Liver (tissue), 9 donors: ENCODE measurements around the gene FXYD2. TPM values are rescaled to one million over a fixed set of nuclear protein-coding genes. Genes with fewer than 3 reads are reported as not detected.

Experiments used
- DNase-seq: peaks from one replicate; pipeline ENCODE4 v3.0.0-alpha.2; 2017; ENCODE audit warnings: low spot score
- H3K27ac ChIP-seq, 2 donors: one replicate each; pipeline ENCODE4 v1.7.0; 2013; ENCODE audit warnings: inconsistent platforms in 2 of 2, low read length in 2 of 2, control low read depth in 1 of 2, low read depth in 1 of 2, mild to moderate bottlenecking in 1 of 2
- H3K27me3 ChIP-seq, 4 donors: one replicate each; pipeline versions ENCODE4 v1.6.1 to v1.7.0; 2013; ENCODE audit warnings: low read length in 3 of 4, inconsistent platforms in 1 of 4, mild to moderate bottlenecking in 1 of 4, moderate library complexity in 1 of 4; ENCODE audit not compliant: control insufficient read depth in 4 of 4, insufficient read depth in 4 of 4
- H3K36me3 ChIP-seq, 4 donors: one replicate each; pipeline versions ENCODE4 v1.6.1 to v1.7.0; 2013; ENCODE audit warnings: low read length in 3 of 4, mild to moderate bottlenecking in 3 of 4, low read depth in 1 of 4, moderate library complexity in 1 of 4; ENCODE audit not compliant: control insufficient read depth in 4 of 4, insufficient read depth in 3 of 4
- H3K4me1 ChIP-seq, 4 donors: one replicate each; pipeline versions ENCODE4 v1.6.1 to v1.7.0; 2013; ENCODE audit warnings: low read length in 3 of 4, mild to moderate bottlenecking in 3 of 4, moderate library complexity in 1 of 4; ENCODE audit not compliant: control insufficient read depth in 4 of 4, insufficient read depth in 4 of 4
- H3K4me3 ChIP-seq, 3 donors: one replicate each; pipeline versions ENCODE4 v1.6.1 to v1.7.0; 2013; ENCODE audit warnings: low read length in 3 of 3, control low read depth in 1 of 3, low read depth in 1 of 3, mild to moderate bottlenecking in 1 of 3
- H3K9ac ChIP-seq, 2 donors: one replicate each; pipeline ENCODE4 v1.7.0; 2013; ENCODE audit warnings: low read length in 2 of 2, mild to moderate bottlenecking in 2 of 2, moderate library complexity in 2 of 2, control low read depth in 1 of 2, low read depth in 1 of 2
- H3K9me3 ChIP-seq, 4 donors: one replicate each; pipeline versions ENCODE4 v1.6.1 to v1.7.0; 2013; ENCODE audit warnings: low read length in 3 of 4; ENCODE audit not compliant: control insufficient read depth in 4 of 4
- EGR1 ChIP-seq, 2 donors: IDR thresholded peaks; 2 replicates each; pipeline ENCODE4 v1.6.1; 2016 to 2018; ENCODE audit warnings: antibody characterized with exemption in 2 of 2, low read depth in 2 of 2
- FOXA1 ChIP-seq: IDR thresholded peaks from 2 replicates; pipeline ENCODE4 v1.6.1; 2016; ENCODE audit warnings: antibody characterized with exemption
- FOXA2 ChIP-seq: IDR thresholded peaks from 2 replicates; pipeline ENCODE4 v1.6.1; 2016; ENCODE audit warnings: antibody characterized with exemption
- GABPA ChIP-seq, 2 donors: IDR thresholded peaks in 1 of 2; conservative IDR thresholded peaks in 1 of 2; 2 replicates each; pipeline ENCODE4 v1.6.1; 2016; ENCODE audit warnings: antibody characterized with exemption in 2 of 2, mild to moderate bottlenecking in 1 of 2, moderate library complexity in 1 of 2
- HNF4A ChIP-seq, 2 donors: conservative IDR thresholded peaks; 2 replicates each; pipeline ENCODE4 v1.6.1; 2016; ENCODE audit warnings: antibody characterized with exemption in 2 of 2, mild to moderate bottlenecking in 2 of 2
- HNF4G ChIP-seq: IDR thresholded peaks from 2 replicates; pipeline ENCODE4 v1.6.1; 2016; ENCODE audit warnings: antibody characterized with exemption
- JUND ChIP-seq, 2 donors: IDR thresholded peaks; 2 replicates each; pipeline ENCODE4 v1.6.1; 2016; ENCODE audit warnings: antibody characterized with exemption in 2 of 2
- NR2F2 ChIP-seq: IDR thresholded peaks from 2 replicates; pipeline ENCODE4 v1.6.1; 2016; ENCODE audit warnings: antibody characterized with exemption
- RAD21 ChIP-seq, 2 donors: IDR thresholded peaks; 2 replicates each; pipeline ENCODE4 v1.6.1; 2016; ENCODE audit warnings: antibody characterized with exemption in 2 of 2, mild to moderate bottlenecking in 2 of 2
- RXRA ChIP-seq, 2 donors: IDR thresholded peaks; 2 replicates each; pipeline ENCODE4 v1.6.1; 2017 to 2018; ENCODE audit warnings: antibody characterized with exemption in 2 of 2, mild to moderate bottlenecking in 1 of 2
- SP1 ChIP-seq: IDR thresholded peaks from 2 replicates; pipeline ENCODE4 v1.6.1; 2018; ENCODE audit warnings: antibody characterized with exemption, mild to moderate bottlenecking
- TAF1 ChIP-seq: conservative IDR thresholded peaks from 2 replicates; pipeline ENCODE4 v1.6.1; 2016; ENCODE audit warnings: antibody characterized with exemption, mild to moderate bottlenecking
- YY1 ChIP-seq: IDR thresholded peaks from 2 replicates; pipeline ENCODE4 v1.6.1; 2016; ENCODE audit warnings: antibody characterized with exemption, mild to moderate bottlenecking
- WGBS: extraction: QIAGEN DNeasy Blood & Tissue Kit; methylation state at CpG from one replicate; pipeline ENCODE4 v1.1.7; 2013; 5-methylcytosine and 5-hydroxymethylcytosine counted together
- polyA plus RNA-seq, 2 donors: library from polyadenylated mRNA; stranded (reverse) in 1 of 2; unstranded in 1 of 2; fragments of 200-250 nt in 1 of 2; fragments of >200 nt in 1 of 2; fragmentation: Nextera tagmentation in 1 of 2; extraction: Ambion mirVana in 1 of 2; gene quantifications; one replicate each; pipeline versions ENCODE4 v1.2.1 to v1.2.3, GENCODE V29; 2013 to 2015
- total RNA-seq, 2 donors: library from RNA; depleted of rRNA; stranded (reverse); fragments of >200 nt; gene quantifications; one replicate each; pipeline ENCODE4 v1.2.3, GENCODE V29; 2014
- TF ChIP-seq, protein P1 (sequence below): IDR thresholded peaks from 2 replicates; pipeline ENCODE4 v1.6.1; 2016; ENCODE audit warnings: antibody characterized with exemption
- TF ChIP-seq, protein P2 (sequence below): IDR thresholded peaks from 2 replicates; pipeline ENCODE4 v1.6.1; 2016; ENCODE audit warnings: antibody characterized with exemption
- TF ChIP-seq, protein P3 (sequence below): IDR thresholded peaks from 2 replicates; pipeline ENCODE4 v1.6.1; 2016; ENCODE audit warnings: antibody characterized with exemption, mild to moderate bottlenecking
- TF ChIP-seq, protein P4 (sequence below): fragments of 150-350 bp; IDR thresholded peaks from 2 replicates; pipeline ENCODE4 v1.5.1; 2017; ENCODE audit warnings: improper control_type of control experiment, low read depth, low read length; ENCODE audit not compliant: missing input control
- TF ChIP-seq, protein P5 (sequence below): IDR thresholded peaks from 2 replicates; pipeline ENCODE4 v1.6.1; 2016; ENCODE audit warnings: antibody characterized with exemption
- donor health status: healthy.
- donor health status: healthy.
- donor health status: healthy.
- donor health status: healthy.
- donor health status: healthy.

Gene FXYD2
- total and polyA plus RNA-seq, 4 donors: 20.2 to 105 (median 41.8) TPM

DNA sequence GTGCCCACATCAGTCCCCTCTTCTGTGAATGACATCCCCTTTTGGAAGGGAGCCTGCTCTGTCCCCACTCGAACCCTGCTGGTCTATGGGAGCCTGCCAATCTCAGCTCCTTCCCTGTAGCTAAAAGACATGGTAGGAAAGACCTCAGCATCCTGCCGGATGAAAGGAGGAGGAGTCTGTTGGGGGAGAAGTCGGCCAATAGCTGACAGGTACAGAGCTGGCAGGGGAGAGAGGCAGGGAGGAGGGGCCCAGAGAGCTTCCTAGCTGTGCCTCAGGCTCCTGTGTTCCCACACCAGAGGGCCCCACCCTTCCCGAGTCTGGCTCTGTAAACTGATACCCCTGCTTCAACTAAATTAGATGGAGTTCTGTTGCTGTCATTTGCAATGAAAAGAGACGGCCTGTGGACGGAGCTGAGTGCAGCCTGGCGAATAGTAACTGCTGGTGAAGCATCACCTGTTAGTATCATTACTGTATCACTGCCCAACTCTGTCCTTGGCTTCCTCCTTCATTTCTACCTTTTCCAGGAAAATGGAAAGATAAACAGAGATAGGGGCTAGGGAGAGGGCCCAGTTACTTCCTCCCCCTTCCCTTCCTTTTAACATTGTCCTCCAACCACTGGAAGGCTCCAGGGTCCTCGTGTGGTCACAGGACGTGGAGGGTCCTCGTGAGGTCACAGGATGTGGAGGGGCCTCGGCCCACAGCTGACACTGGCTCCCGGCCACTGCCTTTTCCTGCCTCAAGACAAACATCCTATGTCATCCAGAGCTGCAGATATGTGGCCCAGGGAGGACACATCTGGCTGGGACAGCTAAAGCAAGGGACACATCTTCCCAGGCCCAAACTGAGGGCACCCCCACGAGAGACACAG lies 36.8 kb upstream of the FXYD2 start:
- Histone ChIP-seq H3K4me3 (no peak overlapping the region), H3K27ac (peak overlapping the region; percentile 55 to 59), H3K27me3 (no peaks in the 10 kb centered on the region), H3K4me1 (peaks cover 0 to 5% (median 0%) of the 10 kb centered on the region in 4 donors), H3K36me3 (no peaks in the 10 kb centered on the region), H3K9ac (no peak overlapping the region), H3K9me3 (no peaks in the 10 kb centered on the region)
- TF ChIP-seq TAF1: no peak
- TF ChIP-seq SP1: peak; percentile 13
- TF ChIP-seq RXRA (IDR thresholded peaks at IDR 0.05): peak; percentile 22 to 27
- TF ChIP-seq NR2F2: peak; percentile 81
- 55% methylated on average over 13 of the region's 13 CpGs for WGBS
- DNase-seq: no peak

DNA sequence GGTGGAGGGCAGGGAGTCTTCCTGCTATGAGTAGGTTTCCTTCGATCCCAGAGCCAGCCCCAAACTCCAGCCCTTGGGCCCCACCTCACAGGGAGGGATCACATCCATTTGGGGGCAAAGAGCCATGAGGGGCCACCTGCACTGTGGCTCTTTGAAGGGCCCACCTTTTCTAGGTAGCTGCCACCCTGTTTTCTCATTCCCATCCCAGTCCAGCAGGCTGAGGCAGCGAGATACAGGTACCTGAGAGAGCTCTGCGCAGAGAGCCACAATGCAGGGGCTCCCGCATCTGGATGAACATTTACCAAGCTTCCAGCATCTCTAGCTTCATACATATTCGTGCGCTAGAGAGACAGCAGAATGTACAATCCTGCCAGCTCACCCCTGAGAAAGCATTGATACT lies 35.6 kb upstream of the FXYD2 start:
- Histone ChIP-seq H3K36me3 (no peaks in the 10 kb centered on the region), H3K4me1 (peaks cover 0 to 5% (median 0%) of the 10 kb centered on the region in 4 donors), H3K27ac (no peak overlapping the region), H3K4me3 (no peak overlapping the region), H3K27me3 (no peaks in the 10 kb centered on the region), H3K9ac (no peak overlapping the region), H3K9me3 (no peaks in the 10 kb centered on the region)
- DNase-seq: no peak
- TF ChIP-seq EGR1 (IDR thresholded peaks at IDR 0.05; ENCODE audit: low read depth in 2 of 2): no peak
- TF ChIP-seq SP1: no peak
- TF ChIP-seq FOXA2: no peak
- TF ChIP-seq, protein P1, sequence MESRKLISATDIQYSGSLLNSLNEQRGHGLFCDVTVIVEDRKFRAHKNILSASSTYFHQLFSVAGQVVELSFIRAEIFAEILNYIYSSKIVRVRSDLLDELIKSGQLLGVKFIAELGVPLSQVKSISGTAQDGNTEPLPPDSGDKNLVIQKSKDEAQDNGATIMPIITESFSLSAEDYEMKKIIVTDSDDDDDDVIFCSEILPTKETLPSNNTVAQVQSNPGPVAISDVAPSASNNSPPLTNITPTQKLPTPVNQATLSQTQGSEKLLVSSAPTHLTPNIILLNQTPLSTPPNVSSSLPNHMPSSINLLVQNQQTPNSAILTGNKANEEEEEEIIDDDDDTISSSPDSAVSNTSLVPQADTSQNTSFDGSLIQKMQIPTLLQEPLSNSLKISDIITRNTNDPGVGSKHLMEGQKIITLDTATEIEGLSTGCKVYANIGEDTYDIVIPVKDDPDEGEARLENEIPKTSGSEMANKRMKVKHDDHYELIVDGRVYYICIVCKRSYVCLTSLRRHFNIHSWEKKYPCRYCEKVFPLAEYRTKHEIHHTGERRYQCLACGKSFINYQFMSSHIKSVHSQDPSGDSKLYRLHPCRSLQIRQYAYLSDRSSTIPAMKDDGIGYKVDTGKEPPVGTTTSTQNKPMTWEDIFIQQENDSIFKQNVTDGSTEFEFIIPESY: no peak
- TF ChIP-seq JUND (IDR thresholded peaks at IDR 0.05): no peak
- no peak for TF ChIP-seq RXRA (IDR thresholded peaks at IDR 0.05)
- TF ChIP-seq, protein P2, sequence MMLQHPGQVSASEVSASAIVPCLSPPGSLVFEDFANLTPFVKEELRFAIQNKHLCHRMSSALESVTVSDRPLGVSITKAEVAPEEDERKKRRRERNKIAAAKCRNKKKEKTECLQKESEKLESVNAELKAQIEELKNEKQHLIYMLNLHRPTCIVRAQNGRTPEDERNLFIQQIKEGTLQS: no peak
- no peak for TF ChIP-seq HNF4G
- TF ChIP-seq, protein P3, sequence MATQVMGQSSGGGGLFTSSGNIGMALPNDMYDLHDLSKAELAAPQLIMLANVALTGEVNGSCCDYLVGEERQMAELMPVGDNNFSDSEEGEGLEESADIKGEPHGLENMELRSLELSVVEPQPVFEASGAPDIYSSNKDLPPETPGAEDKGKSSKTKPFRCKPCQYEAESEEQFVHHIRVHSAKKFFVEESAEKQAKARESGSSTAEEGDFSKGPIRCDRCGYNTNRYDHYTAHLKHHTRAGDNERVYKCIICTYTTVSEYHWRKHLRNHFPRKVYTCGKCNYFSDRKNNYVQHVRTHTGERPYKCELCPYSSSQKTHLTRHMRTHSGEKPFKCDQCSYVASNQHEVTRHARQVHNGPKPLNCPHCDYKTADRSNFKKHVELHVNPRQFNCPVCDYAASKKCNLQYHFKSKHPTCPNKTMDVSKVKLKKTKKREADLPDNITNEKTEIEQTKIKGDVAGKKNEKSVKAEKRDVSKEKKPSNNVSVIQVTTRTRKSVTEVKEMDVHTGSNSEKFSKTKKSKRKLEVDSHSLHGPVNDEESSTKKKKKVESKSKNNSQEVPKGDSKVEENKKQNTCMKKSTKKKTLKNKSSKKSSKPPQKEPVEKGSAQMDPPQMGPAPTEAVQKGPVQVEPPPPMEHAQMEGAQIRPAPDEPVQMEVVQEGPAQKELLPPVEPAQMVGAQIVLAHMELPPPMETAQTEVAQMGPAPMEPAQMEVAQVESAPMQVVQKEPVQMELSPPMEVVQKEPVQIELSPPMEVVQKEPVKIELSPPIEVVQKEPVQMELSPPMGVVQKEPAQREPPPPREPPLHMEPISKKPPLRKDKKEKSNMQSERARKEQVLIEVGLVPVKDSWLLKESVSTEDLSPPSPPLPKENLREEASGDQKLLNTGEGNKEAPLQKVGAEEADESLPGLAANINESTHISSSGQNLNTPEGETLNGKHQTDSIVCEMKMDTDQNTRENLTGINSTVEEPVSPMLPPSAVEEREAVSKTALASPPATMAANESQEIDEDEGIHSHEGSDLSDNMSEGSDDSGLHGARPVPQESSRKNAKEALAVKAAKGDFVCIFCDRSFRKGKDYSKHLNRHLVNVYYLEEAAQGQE: no peak
- TF ChIP-seq, protein P4, sequence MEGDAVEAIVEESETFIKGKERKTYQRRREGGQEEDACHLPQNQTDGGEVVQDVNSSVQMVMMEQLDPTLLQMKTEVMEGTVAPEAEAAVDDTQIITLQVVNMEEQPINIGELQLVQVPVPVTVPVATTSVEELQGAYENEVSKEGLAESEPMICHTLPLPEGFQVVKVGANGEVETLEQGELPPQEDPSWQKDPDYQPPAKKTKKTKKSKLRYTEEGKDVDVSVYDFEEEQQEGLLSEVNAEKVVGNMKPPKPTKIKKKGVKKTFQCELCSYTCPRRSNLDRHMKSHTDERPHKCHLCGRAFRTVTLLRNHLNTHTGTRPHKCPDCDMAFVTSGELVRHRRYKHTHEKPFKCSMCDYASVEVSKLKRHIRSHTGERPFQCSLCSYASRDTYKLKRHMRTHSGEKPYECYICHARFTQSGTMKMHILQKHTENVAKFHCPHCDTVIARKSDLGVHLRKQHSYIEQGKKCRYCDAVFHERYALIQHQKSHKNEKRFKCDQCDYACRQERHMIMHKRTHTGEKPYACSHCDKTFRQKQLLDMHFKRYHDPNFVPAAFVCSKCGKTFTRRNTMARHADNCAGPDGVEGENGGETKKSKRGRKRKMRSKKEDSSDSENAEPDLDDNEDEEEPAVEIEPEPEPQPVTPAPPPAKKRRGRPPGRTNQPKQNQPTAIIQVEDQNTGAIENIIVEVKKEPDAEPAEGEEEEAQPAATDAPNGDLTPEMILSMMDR: no peak
- no peak for TF ChIP-seq TAF1
- TF ChIP-seq RAD21 (IDR thresholded peaks at IDR 0.05): no peak
- no peak for TF ChIP-seq FOXA1
- TF ChIP-seq, protein P5, sequence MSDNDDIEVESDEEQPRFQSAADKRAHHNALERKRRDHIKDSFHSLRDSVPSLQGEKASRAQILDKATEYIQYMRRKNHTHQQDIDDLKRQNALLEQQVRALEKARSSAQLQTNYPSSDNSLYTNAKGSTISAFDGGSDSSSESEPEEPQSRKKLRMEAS: no peak
- no peak for TF ChIP-seq HNF4A (conservative IDR thresholded peaks at IDR 0.05)
- TF ChIP-seq YY1: no peak
- TF ChIP-seq GABPA (IDR thresholded peaks at IDR 0.05 in 1 of 2, conservative IDR thresholded peaks at IDR 0.05 in 1 of 2): no peak
- no peak for TF ChIP-seq NR2F2
- 78% methylated on average over 6 of the region's 6 CpGs for WGBS
